LNCaP clone FGC (cell line): ENCODE measurements around the gene CYFIP1.

Experiments used
- DNase-seq: peaks from one replicate; pipeline ENCODE4 v3.0.0-alpha.2; 2011; ENCODE audit warnings: low read depth
- H3K4me3 ChIP-seq: 2 replicates; pipeline ENCODE4 v1.5.1; 2011; ENCODE audit warnings: mild to moderate bottlenecking, low read depth, low read length, control low read depth
- TF ChIP-seq, protein P1 (sequence below): IDR thresholded peaks from 2 replicates; pipeline ENCODE4 v1.5.1; 2012; ENCODE audit warnings: mild to moderate bottlenecking; ENCODE audit not compliant: control insufficient read depth, insufficient read depth; ENCODE audit errors: extremely low read depth

CYFIP1 gene

DNA sequence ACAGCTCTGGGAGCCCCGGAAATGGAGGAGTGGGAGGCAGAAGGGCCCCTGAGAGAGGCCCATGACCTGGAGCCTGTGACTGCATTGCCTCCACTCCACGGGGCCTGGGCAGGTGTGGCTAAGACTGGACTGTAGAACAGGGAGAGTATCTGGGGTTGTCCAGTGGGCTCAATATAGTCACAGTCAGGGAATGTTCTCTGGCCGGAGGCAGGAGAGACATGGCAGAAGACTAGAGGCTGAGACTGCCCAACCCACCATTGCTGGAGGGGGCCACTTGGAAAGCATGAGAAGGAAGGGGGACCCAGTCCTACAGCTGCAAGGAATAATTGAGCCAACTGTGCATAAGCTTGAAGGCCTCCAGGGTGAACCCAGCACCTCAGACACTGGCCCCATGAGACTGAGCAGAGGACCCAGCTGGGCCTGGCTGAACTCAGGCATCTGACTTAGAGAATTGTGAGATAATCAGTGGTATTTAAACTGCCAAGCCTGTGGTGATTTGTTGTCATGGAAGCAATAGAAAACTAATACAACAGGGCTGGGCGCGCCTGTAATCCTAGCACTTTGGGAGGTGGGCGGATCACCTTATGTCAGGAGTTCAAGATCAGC, 108.6 kb downstream of the CYFIP1 start:
- DNase-seq: no peak

DNA sequence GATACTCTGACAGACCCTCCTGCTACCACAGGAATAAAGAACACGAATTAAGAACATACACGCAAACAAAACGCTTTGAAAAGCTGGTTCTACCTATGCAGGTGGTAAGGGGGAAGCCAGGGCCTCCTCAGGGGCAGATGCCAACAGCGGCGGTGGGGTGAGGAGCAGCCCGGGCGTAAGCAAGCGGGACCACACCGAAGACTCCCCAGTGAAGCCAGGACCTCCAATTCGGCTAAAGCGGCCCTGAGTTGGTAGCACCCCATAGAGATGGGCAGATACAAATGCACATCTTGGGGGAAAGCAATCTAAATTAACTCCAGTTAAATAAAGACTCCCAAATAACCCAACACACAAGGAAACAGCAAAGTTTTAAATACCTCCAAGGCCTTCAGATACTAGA, 109.3 kb downstream of the CYFIP1 start:
- no peak for DNase-seq
- no peak overlapping the region for H3K4me3 ChIP-seq
- TF ChIP-seq, protein P1, sequence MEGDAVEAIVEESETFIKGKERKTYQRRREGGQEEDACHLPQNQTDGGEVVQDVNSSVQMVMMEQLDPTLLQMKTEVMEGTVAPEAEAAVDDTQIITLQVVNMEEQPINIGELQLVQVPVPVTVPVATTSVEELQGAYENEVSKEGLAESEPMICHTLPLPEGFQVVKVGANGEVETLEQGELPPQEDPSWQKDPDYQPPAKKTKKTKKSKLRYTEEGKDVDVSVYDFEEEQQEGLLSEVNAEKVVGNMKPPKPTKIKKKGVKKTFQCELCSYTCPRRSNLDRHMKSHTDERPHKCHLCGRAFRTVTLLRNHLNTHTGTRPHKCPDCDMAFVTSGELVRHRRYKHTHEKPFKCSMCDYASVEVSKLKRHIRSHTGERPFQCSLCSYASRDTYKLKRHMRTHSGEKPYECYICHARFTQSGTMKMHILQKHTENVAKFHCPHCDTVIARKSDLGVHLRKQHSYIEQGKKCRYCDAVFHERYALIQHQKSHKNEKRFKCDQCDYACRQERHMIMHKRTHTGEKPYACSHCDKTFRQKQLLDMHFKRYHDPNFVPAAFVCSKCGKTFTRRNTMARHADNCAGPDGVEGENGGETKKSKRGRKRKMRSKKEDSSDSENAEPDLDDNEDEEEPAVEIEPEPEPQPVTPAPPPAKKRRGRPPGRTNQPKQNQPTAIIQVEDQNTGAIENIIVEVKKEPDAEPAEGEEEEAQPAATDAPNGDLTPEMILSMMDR: no peak

More for the DNA sequence above, 108.6 kb downstream of the CYFIP1 start:
- no peak overlapping the region for H3K4me3 ChIP-seq
- TF ChIP-seq, protein P1: no peak

DNA sequence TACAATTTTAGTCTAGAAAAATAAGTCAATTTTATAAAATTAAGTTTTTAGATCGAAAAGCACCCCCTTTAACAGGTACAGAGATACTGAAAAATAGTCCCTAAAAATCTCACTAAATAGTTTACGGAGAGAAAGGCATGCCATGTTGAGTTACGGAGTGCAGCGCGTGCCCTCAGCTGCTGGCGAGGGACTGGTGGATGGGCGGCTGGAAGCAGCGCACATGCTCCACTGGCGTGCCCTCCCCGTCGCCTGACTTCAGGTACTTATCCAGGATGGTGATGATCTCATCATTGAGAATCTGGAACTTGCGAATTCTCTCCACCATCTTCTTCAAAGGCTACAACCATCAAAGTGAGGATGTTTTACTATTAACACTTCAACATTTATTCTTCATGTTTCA, 110.3 kb downstream of the CYFIP1 start:
- TF ChIP-seq, protein P1: no peak
- H3K4me3 ChIP-seq: no peak overlapping the region
- no peak for DNase-seq

DNA sequence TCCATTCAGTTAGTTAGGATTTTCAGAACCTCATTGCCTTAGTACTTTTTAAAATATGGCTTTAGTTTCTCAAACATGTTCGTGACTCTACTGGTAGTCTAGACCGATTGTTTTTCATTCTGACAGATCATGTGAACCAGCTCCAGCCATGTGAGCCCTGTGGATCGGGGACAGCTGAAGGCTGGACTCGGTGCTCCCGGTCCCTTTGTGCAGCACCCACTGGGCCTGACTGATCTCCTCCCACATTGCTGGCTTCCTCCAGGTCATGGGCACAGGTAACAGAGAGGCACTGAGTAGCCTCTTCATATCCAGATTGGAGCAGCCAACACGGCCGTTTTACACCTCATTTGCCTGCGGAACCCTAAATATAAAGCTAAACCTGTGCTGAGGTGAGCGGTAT, 111.2 kb downstream of the CYFIP1 start:
- TF ChIP-seq, protein P1: no peak

DNA sequence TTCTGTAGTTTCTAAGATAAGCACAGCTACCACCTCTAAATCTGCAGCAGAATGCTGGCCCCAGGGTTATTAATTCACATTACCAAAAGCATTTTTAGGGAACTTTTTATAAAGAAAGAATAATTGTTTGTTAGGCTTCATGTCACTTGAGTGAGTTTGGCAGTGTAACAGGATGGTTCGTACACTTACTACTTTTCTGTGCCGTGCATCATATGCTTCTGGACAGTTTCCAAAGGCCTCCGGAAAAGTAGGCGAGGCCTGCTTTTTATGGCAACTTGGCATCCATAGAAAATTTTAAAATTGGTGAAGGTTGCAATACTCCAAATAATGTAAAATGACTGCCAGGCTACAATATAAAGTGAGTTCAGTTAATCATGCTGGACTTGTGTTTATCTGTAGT, 111.7 kb downstream of the CYFIP1 start:
- DNase-seq: no peak
- H3K4me3 ChIP-seq: no peak overlapping the region
- TF ChIP-seq, protein P1: no peak

More for the DNA sequence above, 111.2 kb downstream of the CYFIP1 start:
- DNase-seq: no peak
- H3K4me3 ChIP-seq: no peak overlapping the region

DNA sequence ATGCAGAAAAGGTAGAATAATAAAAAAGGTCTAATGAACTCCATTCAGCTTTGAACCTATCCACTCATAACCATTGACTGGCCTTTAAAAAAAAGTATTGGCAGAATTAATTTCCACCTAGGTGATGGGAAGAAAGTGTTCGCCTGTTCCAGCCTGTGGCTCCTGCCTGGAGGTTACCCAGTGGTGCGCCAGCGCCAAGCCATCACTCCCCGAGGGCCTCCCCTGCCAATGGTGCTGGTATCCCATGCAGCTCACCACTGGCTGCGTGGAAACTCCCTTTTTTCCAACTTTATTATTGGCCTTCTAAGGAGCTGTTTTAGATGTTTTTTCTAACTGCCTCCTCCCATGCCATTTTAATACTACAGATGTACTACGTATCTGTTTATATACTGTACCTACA, 112.3 kb downstream of the CYFIP1 start:
- DNase-seq: no peak
- TF ChIP-seq, protein P1: no peak
- no peak overlapping the region for H3K4me3 ChIP-seq

DNA sequence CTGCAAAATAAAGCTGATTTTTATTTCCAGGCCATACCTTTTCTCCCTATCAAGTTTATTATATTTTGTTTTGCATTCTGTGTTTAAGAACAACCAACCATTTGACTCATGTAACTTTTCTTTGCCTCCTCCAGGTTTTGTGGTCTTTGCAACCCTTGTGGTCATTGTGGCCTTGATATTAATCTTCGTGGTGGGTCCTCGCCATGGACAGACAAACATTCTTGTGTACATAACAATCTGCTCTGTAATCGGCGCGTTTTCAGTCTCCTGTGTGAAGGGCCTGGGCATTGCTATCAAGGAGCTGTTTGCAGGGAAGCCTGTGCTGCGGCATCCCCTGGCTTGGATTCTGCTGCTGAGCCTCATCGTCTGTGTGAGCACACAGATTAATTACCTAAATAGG, 114.1 kb downstream of the CYFIP1 start:
- no peak for DNase-seq
- TF ChIP-seq, protein P1: no peak

More for the DNA sequence above, 114.1 kb downstream of the CYFIP1 start:
- H3K4me3 ChIP-seq: no peak overlapping the region
